HG02763 (cell line): ENCODE data around the gene KANK4.
"Not testable (repeated sequence)": the region's sequence is repeated elsewhere in the genome, so short reads cannot be mapped to it uniquely, and the experiment has no call there.

Experiments used
- ATAC-seq: cut with Tn5 transposase; IDR thresholded peaks from one replicate; pipeline ENCODE4 v1.9.1; 2021; ENCODE audit warnings: mild to moderate bottlenecking, moderate library complexity; ENCODE audit not compliant: unreplicated experiment

The KANK4 gene

DNA sequence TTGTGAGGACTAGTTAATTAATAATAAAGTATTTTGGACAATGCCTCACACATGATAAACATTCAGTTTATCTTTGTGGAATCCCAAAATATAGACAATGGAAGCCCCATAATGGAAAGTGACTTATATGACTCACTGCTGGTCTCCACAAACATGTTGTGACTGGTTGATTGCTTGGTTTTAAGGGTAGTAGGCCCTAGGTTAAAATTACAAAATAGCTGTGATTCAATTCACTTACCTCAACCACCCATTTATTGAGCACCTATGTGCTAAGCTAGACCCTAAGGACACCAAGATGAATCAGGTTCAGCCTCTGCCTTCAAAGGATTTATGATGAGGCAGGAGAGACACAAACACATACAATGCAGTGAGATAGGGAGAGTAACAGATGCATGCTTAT, 42.4 kb downstream of the KANK4 start:
- ATAC-seq = no peak

DNA sequence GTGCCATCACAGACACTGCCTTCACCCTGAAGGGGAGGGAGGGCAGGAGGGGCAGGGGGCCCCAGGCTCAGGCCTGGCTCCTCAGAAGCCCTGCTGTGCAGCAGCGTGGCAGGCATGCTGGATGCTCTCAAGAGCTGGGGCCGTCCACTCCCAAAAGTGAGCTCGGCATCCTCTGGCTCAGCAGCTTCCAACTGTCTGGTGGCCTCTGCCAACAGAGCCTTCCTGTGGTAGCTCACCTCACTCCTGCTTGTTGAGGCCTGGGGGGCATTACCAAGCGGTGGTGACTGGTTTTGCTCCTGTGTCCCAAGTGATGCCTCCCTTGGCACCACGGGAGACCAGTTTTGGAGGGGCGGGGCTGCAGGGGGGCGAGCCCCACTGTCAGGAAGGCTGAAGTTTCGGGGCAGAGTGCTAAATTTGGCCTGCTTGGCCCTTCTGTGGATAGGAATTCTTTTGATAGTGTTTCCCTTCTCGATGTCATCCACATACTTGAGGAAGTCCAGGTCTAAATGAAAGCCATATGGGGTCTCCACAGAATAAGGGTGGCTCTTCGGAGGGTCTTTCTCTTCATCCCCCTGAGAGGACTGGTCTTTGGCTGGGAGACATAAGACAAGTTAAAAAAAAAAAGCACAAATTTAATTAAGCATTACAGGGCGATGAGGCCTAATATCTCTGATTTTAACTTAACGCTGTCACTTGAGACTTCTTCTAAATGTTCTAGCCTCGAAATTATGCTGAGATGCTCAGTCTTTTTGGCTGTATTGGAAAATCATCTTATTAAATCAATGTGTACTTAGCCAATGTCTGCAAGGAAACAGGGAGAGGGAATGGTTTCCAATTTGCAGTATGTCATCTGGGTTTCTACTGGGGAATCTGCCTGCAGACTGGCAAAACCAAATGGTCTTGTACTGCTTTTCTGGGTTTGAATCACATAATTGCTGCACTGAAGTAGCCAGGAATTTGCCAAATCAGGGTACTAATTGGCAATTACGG, 44.4 kb downstream of the KANK4 start:
- ATAC-seq = no peak

DNA sequence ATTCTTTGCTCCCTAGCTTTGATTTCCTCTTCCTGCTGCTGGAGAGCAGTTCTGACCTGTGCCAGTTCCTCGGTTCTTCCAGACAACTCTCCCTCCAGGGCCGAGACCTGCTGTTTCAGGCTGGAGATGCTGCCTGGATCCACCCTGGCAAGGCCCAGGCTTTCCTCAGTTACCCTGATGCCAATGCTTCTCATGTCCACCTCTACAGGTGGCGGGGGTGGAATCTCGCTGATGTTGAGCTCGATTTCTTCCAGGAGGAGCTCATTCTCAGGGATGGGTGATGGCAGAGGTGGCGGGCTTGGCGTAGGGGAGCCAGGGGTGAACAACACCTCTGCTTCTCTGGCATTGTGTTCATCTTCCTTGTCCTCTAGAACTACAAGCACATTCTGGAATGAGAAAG, 45.3 kb downstream of the KANK4 start:
- ATAC-seq = no peak

DNA sequence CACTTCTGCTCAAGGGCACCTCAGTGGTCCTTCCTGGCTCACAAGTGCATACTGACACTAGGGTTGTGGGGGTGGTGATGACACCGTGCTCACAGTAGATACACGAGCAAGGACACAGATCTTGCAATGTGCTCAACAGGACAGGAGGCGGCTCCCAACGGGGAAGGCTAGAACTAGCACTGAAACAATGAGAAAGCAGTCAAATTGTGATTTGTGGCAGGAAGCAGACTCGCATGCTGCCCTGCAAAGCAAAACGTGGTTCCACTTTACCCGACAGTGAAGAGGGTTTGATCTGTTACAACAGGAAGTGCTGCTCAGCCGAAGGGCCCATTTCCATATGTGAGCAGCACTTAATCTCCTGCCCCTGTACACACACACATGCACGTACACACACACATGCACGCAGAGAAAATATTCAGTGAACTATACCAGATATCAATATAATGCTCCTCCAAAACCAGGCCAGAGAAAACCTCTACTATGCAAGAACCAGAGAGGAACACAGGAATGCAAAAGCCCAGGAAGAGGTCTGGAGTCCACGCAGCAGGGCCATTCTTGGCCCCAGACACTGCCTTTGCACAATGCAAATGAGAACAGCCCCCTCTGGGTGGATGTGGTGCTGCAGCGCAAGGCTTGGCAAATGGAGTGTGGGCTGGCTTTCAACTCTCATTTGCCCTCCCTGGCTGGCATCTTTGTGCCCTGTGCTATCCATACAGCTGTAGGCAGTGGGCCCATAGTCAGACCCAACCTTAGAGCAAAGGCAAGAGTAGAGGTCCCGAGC, 47.1 kb downstream of the KANK4 start:
- peak; percentile 70 for ATAC-seq

DNA sequence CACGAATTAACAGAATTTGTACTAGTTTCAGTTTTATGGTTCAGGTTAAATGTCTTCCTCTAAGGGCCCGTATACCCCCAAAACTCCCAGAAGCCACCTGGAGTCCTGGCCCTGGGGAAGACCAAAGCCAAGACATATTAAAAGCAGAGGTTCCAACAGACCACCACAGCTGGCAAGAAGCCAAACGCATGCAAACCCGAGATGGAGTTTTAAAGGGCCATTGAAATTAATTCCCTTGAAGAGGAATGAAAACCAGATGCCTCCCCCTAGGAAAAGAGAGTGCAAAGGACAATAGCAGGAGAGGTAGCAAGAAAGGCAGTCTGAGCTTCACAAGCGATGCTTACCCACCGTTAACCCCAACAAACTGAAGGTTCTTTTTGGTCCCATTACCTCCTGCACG, 48.1 kb downstream of the KANK4 start:
- ATAC-seq = no peak

DNA sequence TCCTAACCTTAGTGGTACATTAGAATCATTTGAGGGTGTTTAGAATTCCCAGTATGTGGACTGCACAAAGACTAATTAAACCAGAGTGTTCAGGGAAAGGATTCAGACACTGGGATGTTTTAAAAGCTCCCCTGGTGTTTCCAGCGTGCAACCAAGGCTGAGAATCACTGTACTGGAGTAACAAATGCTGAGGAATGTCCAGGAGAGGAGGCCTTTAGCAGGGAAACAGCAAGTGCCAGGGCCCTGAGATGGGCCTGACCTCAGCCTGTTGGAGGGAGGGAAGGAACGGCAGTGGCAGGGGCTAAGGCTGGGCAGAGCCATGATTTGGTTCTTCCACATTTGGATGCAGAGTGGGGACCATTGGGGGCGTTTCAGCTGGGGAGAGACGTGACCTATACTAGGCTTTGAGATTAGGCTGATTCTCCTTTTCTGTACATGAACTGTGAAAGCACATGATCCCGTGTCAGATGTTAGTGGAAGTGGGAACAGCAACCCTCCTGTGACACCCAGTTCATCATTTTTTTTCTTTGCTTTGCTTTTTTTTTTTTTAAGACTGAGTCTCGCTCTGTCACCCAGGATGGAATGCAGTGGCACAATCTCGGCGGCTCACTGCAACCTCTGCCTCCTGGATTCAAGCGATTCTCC, 49.3 kb downstream of the KANK4 start:
- ATAC-seq = no peak

DNA sequence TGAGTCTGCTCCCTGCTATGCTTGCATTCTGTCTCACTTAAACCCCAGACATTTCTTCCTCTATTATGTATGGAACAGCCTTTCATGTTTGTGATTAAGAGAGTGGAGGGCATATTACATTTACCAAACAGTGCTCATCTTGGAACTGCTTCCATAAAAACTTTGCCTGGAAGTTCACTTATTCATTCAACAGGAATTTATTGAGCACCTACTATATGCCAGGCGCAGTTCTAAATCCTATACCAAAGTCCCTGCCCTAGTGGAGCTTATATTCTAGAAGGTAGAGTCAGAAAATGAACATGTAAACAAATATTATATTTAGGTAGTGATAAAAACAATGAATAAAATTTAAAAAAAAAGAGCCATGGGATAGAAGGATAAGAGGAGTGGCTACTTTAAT, 49.8 kb downstream of the KANK4 start:
- no peak for ATAC-seq

DNA sequence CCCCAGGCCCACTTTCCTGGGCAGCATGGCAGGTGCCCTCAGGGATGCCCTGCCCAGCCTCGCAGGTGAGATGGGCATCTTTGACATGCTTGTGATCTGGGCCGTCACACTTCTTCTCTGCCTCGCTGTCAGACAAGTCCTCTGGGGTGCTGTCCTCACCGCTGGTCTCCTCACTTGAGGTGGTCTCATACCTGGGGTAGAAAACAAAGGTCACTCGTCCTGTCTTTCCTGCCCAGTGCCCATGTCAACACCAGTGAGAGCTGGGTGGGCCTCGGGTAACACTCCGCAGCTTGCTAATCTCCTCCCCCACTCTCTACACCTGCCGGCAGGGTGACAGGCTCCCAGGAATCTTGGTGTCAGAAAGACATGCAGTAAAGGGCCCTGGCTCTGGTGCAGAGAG, 50.9 kb downstream of the KANK4 start:
- no peak for ATAC-seq

DNA sequence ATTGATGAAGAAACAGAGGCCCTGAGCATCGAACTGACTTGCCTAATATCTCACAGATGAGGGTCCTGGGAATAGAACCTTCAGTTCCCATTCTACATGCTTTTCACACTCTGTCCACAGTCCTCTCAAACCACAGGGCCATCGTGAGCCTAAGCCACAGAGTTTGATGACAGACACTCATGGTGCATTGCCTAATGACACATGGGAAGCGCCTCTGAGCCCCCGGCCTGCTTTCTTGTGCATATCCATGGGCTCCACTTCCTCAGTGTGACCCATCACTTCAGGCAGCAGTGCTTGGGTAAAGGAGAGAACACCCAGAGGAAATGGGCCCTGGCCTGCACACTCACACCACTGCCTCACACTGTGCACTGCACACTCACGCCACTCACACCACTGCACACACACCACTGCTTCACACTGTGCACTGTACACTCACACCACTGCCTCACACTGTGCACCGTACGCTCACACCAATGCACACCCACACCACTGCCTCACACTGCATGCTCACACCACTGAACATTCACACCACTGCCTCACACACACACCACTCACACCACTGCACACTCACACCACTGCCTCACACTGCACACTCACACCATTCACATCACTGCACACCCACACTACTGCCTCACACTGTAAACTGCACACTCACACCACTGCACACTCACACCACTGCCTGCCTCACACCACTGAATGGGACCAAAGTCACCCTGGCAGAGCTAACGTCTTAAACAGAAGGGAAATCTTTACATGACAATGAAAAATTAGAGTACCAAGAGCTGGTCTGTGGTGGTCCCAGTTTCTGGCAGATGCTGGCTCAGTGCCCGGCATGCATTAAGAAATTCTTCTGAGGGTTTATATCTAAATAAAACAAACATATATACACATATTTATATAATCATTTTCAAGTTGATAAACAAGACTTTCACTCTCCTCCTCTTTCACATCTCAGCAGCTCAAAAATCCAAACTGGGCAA, 53.0 kb downstream of the KANK4 start:
- ATAC-seq = no peak

DNA sequence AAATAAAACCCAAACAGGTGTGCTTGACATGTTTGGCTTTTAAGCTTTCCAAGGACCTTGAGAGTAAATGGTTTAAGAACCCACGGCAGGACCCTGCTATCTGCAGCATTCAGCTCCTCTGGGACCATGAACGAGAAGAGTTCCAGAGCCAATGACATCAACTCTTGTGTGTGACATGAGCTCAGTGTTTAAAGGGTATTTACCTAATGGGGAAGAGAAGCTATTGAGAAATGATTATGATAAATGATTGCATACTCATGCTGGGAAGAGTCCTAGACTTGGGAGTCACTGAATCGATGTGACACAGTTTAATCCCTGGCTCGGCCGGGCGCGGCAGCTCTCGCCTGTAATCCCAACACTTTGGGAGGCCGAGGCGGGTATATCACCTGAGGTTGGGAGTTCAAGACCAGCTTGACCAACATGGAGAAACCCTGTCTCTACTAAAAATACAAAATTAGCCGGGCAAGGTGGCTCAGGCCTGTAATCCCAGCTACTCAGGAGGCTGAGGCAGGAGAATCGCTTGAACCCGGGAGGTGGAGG, 55.4 kb downstream of the KANK4 start:
- no peak for ATAC-seq

DNA sequence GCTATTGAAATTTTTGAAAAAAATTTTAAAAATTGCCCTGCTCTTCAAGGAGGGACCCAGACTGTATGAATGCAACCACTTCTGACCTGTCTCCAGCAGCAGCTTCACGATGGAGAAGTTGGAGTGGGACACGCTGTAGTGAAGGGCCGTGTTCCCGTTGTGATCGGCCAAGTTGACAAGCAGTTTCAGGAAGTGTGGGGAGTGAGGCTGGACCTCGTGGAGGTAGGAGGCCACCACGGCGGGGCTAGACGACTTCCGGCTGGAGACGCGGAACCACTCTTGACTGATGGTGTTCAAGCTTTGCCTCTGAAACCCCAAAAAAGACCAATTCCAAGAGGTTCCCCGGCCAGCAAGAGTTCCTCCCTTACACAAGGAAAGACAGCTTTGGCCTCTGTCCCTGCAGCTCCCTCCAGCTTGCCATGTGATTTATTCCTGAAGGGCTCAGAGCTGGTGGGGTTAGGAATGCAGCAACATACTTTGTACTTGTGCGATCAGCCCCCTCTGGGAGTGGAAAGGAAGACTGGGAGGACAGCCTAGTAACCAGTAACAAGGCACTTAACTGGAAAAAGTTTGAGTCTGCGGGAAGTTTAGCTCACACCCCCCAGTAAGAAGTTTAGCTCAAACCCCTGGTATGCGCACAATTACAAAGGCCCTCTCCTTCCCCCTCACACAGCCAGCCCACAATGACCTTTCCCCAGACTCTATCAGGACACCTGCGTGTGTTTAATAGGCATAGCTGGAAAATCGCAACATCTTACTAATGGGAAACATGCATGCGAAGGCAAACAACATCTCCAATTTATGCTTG, 56.0 kb downstream of the KANK4 start:
- no peak for ATAC-seq

DNA sequence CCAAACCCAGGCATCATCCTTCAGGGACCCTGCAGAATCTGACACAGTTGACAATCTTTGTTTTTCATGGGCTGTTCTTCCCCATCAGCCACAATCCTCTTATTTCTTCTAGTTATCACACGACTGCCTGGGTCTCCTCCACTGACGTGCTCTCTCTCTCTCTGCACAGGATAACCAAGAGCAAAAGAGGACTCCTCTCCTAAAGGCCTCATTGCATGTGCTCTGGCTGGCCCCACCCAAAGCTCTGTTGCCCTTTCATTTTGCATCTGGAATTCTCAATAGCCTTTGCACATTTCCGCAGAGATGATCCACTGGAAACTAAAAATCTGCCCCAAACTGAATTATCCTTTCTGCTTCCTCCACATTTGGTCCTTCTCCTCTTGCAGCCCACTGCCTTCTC, 58.5 kb downstream of the KANK4 start:
- no peak for ATAC-seq

DNA sequence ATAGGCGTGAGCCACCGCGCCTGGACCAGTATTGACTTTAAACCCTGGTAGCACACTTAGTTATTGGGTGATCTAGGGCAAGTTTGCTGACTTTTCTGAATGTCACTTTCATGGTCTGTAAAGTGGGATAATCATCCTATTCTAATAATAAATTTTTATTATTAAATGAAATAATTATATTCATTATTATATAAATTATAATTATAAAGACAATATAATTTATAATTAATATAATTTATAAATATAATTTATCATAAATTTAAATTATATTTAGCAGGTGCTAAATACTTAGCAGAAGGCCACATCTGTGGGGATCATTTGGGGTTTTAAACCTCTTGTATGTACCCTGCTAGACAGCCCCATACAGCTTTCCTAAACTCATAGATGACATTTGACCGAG, 59.7 kb downstream of the KANK4 start:
- ATAC-seq = no peak

DNA sequence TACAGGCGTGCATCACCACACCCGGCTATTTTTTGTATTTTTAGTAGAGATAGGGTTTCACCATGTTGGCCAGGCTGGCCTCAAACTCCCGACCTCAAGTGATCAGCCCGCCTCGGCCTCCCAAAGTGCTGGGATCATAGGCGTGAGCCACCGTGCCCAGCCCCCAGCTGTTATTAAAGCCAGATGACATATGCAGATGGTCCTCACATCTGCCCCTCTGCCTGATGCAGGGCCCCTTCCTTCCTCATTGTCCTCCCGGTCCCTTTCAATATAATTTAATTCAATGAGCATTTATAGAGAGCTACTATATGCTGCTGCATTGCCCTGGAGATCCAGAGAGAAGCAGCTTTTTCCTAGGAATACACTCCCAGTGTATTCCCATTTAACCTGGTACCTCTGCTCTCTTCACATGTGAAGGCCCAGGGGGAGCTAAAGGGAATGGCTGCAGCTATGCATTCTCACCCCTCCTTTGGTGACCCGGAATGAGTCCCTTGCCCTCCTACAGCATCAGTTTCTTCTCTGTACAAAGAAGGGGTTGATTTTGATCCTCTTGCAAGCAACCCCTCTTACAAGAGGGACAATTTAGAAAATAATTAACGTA, 69.0 kb downstream of the KANK4 start:
- no peak for ATAC-seq

DNA sequence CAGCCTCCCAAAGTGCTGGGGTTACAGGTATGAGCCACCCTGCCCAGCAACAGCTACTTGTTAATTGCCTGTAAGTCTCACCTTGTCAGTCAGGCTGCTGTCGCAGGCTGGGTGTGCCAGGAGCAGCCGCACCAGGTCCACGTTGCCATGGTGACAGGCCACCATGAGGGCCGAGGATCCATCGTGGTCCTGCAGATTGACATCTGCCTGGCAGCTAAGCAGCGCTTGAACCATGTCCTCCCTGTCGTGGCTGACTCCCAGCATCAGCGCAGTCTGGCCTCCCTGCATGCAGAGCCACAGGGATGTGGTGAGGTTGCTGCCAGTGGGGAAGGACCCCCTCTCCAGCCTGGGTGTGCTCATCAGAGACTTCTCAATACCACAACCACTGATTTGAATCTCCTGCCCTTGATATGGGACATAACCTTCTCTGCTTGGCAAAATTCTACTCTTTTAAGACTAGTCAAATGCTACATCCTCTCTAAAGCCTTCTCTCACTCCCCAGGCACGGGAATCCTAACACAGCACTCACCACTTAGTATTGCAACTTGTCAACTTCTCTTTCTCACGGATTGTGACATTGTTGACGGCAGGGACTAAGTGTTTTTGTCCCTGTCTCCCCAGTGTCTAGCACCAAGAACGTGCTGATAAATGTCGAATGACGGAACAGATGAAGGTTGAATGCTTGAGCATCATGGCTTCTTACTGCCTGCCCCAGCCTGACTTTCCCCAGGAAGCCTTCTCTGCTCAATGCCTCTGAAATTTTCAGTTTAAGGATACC, 71.7 kb downstream of the KANK4 start:
- no peak for ATAC-seq

DNA sequence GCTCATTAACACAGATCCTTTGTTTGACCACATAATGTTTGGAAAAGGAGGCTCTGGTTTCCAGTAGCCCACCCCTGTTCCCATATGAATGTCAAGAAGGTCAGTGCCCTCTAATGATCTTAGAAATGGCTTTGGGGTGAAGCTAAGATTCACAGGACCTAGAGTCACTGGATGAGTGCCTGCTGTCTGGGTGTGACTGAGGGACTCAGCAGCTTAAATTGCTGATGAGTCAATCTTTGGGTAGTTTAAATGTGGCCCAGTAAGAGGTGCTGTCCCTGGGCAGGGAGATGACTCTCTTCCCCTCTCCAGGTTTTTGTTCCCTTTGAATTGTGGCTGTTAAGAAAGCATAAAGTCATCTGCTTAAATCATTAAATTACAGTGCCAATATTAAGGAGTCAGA, 74.0 kb downstream of the KANK4 start:
- no peak for ATAC-seq

DNA sequence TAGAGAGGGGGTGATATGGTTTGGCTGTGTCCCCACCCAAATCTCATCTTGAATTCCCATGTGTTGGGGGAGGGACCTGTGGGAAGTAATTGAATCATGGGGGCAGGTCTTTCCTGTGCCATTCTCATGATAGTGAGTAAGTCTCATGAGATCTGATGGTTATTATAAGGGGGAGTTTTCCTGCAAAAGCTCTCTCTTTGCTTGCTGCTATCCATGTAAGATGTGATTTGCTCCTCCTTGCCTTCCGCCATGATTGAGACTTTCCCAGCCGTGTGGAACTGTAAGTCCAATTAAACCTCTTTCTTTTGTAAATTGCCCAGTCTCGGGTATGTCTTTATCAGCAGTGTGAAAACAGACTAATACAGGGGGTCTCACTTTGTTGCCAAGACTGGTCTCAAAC, 74.9 kb downstream of the KANK4 start:
- ATAC-seq = not testable (repeated sequence)
